IMR-90 (cell line): Measurements from ENCODE around the gene SRCAP. TPM values are rescaled to one million over a fixed set of nuclear protein-coding genes. Genes with fewer than 3 reads are reported as not detected.

ENCODE experiments used
- ATAC-seq: fragments of 200-7000 bp; cut with Tn5 transposase; 2 replicates; pipeline ENCODE4 v1.9.1; 2020; ENCODE audit warnings: low read depth, mild to moderate bottlenecking, moderate library complexity
- BruUV-seq: library from RNA; stranded (reverse); fragments of 400-500 nt; replicated peaks from 2 replicates; lab custom pipeline; 2021; lab: Mats Ljungman, UMichigan
- CTCF ChIA-PET: fragments of 300-600 bp; formaldehyde crosslinking; extraction: SDS; loops from one replicate; lab custom pipeline; 2021; ENCODE audit warnings: antibody characterized with exemption; lab: Yijun Ruan, JAX
- POLR2A ChIA-PET: fragments of 300-600 bp; sonication (Branson Sonifier 250); formaldehyde crosslinking; loops from one replicate; lab custom pipeline; 2022; ENCODE audit warnings: antibody characterized with exemption; ENCODE audit not compliant: unreplicated experiment; lab: Charles Lee
- DNase-seq: peaks from one replicate; pipeline ENCODE4 v3.0.0; 2013
- H2AFZ ChIP-seq: replicated peaks from 2 replicates; pipeline ENCODE3; 2013; ENCODE audit warnings: low read length, mild to moderate bottlenecking; ENCODE audit not compliant: poor library complexity
- H2AK5ac ChIP-seq: 2 replicates; pipeline ENCODE4 v1.6.1; 2013; ENCODE audit warnings: low read depth, low read length, inconsistent platforms
- H2AK9ac ChIP-seq: replicated peaks from 2 replicates; pipeline ENCODE3; 2013; ENCODE audit warnings: mild to moderate bottlenecking, low read depth, low read length, moderate library complexity; ENCODE audit not compliant: poor library complexity
- H2BK120ac ChIP-seq: 2 replicates; pipeline ENCODE4 v1.6.1; 2013; ENCODE audit warnings: low read depth, low read length, inconsistent platforms
- H2BK15ac ChIP-seq: 3 replicates; pipeline ENCODE4 v1.6.1; 2013; ENCODE audit warnings: low read depth, low read length, inconsistent platforms
- H2BK20ac ChIP-seq: 2 replicates; pipeline ENCODE4 v1.6.1; 2013; ENCODE audit warnings: low read depth, mild to moderate bottlenecking, inconsistent platforms, low read length, moderate library complexity
- H2BK5ac ChIP-seq: 2 replicates; pipeline ENCODE4 v1.6.1; 2013; ENCODE audit warnings: mild to moderate bottlenecking, low read depth, low read length, inconsistent platforms; ENCODE audit not compliant: poor library complexity, severe bottlenecking
- H3K14ac ChIP-seq: replicated peaks from 2 replicates; pipeline ENCODE4 v1.6.1; 2013; ENCODE audit warnings: low read depth, low read length, inconsistent platforms
- H3K18ac ChIP-seq: 2 replicates; pipeline ENCODE4 v1.6.1; 2013; ENCODE audit warnings: low read depth, low read length, control low read depth
- H3K23ac ChIP-seq: 2 replicates; pipeline ENCODE4 v1.6.1; 2013; ENCODE audit warnings: low read depth, low read length, inconsistent platforms
- H3K27ac ChIP-seq: 2 replicates; pipeline ENCODE4 v1.5.1; 2013; ENCODE audit warnings: mild to moderate bottlenecking, control low read depth, low read length; ENCODE audit not compliant: insufficient read depth
- H3K27me3 ChIP-seq: 2 replicates; pipeline ENCODE4 v1.6.1; 2013; ENCODE audit warnings: low read length; ENCODE audit not compliant: control insufficient read depth, insufficient read depth
- H3K36me3 ChIP-seq: 2 replicates; pipeline ENCODE4 v1.6.1; 2013; ENCODE audit warnings: low read length, mixed read lengths; ENCODE audit not compliant: control insufficient read depth, insufficient read depth
- H3K4ac ChIP-seq: 2 replicates; pipeline ENCODE4 v1.6.1; 2013; ENCODE audit warnings: low read depth, low read length, inconsistent platforms
- H3K4me1 ChIP-seq: 2 replicates; pipeline ENCODE4 v1.6.1; 2013; ENCODE audit warnings: low read length, mixed read lengths; ENCODE audit not compliant: control insufficient read depth, insufficient read depth
- H3K4me2 ChIP-seq: 2 replicates; pipeline ENCODE4 v1.6.1; 2013; ENCODE audit warnings: low read depth, mild to moderate bottlenecking, control low read depth, low read length, moderate library complexity
- H3K4me3 ChIP-seq: 2 replicates; pipeline ENCODE4 v1.5.1; 2013; ENCODE audit warnings: low read depth, mild to moderate bottlenecking, control low read depth, low read length, moderate library complexity; ENCODE audit not compliant: insufficient read depth
- H3K56ac ChIP-seq: 2 replicates; pipeline ENCODE4 v1.6.1; 2013; ENCODE audit warnings: low read length, inconsistent platforms; ENCODE audit not compliant: insufficient read depth; ENCODE audit errors: extremely low read depth
- H3K79me1 ChIP-seq, 2 experiments: 2 replicates each; pipeline ENCODE4 v1.6.1; 2013; ENCODE audit warnings: low read length in 2 of 2, inconsistent platforms in 1 of 2, low read depth in 1 of 2
- H3K9ac ChIP-seq: 2 replicates; pipeline ENCODE4 v1.6.1; 2013; ENCODE audit warnings: low read depth, low read length, control low read depth
- H3K9me1 ChIP-seq: 2 replicates; pipeline ENCODE4 v1.6.1; 2013; ENCODE audit warnings: low read length, inconsistent platforms; ENCODE audit not compliant: insufficient read depth
- H3K9me3 ChIP-seq: 2 replicates; pipeline ENCODE4 v1.6.1; 2013; ENCODE audit warnings: low read length; ENCODE audit not compliant: control insufficient read depth, insufficient read depth
- H4K20me1 ChIP-seq: 2 replicates; pipeline ENCODE4 v1.6.1; 2013; ENCODE audit warnings: low read length, inconsistent platforms; ENCODE audit not compliant: insufficient read depth
- H4K5ac ChIP-seq: 2 replicates; pipeline ENCODE4 v1.6.1; 2013; ENCODE audit warnings: mild to moderate bottlenecking, low read depth, low read length, control low read depth
- H4K8ac ChIP-seq, 2 experiments: 2 replicates each; pipeline ENCODE4 v1.6.1; 2013; ENCODE audit warnings: low read depth in 2 of 2, low read length in 2 of 2, control low read depth in 1 of 2, inconsistent platforms in 1 of 2
- H4K91ac ChIP-seq: 2 replicates; pipeline ENCODE4 v1.6.1; 2013; ENCODE audit warnings: low read depth, low read length, inconsistent platforms; ENCODE audit not compliant: insufficient read depth
- BHLHE40 ChIP-seq: fragments of 150-350 bp; IDR thresholded peaks from 2 replicates; pipeline ENCODE4 v1.6.1; 2016; ENCODE audit warnings: mild to moderate bottlenecking, low read depth, low read length
- CEBPB ChIP-seq: IDR thresholded peaks from 2 replicates; pipeline ENCODE4 v1.6.1; 2012; ENCODE audit warnings: low read depth, low read length, improper control_type of control experiment
- CHD1 ChIP-seq: IDR thresholded peaks from 2 replicates; pipeline ENCODE4 v1.6.1; 2012; ENCODE audit warnings: low read depth, low read length, improper control_type of control experiment
- FOS ChIP-seq: fragments of 150-350 bp; IDR thresholded peaks from 2 replicates; pipeline ENCODE4 v1.6.1; 2016; ENCODE audit warnings: low read depth, low read length
- MAFK ChIP-seq: IDR thresholded peaks from 2 replicates; pipeline ENCODE4 v1.6.1; 2012; ENCODE audit warnings: low read depth, low read length, improper control_type of control experiment
- MAZ ChIP-seq: IDR thresholded peaks from 2 replicates; pipeline ENCODE4 v1.6.1; 2012; ENCODE audit warnings: low read depth, mild to moderate bottlenecking, low read length, improper control_type of control experiment, moderate library complexity, borderline replicate concordance
- MXI1 ChIP-seq: IDR thresholded peaks from 2 replicates; pipeline ENCODE4 v1.6.1; 2012; ENCODE audit warnings: low read depth, mild to moderate bottlenecking, low read length, moderate library complexity, borderline replicate concordance
- NFE2L2 ChIP-seq: fragments of 150-350 bp; IDR thresholded peaks from 2 replicates; pipeline ENCODE4 v1.6.1; 2016; ENCODE audit warnings: low read depth, mild to moderate bottlenecking, low read length
- POLR2A ChIP-seq: IDR thresholded peaks from 2 replicates; pipeline ENCODE4 v1.6.1; 2012; ENCODE audit warnings: mild to moderate bottlenecking, low read depth, low read length
- RAD21 ChIP-seq: IDR thresholded peaks from 2 replicates; pipeline ENCODE4 v1.6.1; 2012; ENCODE audit warnings: low read length, improper control_type of control experiment
- RCOR1 ChIP-seq: IDR thresholded peaks from 2 replicates; pipeline ENCODE4 v1.6.1; 2012; ENCODE audit warnings: mild to moderate bottlenecking, low read length, improper control_type of control experiment; ENCODE audit not compliant: insufficient replicate concordance
- RFX5 ChIP-seq: IDR thresholded peaks from 2 replicates; pipeline ENCODE4 v1.8.0; 2012; ENCODE audit warnings: low read depth, mild to moderate bottlenecking, low read length, moderate library complexity
- SMC3 ChIP-seq: fragments of 150-350 bp; IDR thresholded peaks from 2 replicates; pipeline ENCODE4 v1.6.1; 2016; ENCODE audit warnings: low read depth, mild to moderate bottlenecking, antibody characterized with exemption, low read length, moderate library complexity
- USF2 ChIP-seq: fragments of 150-350 bp; IDR thresholded peaks from 2 replicates; pipeline ENCODE4 v1.6.1; 2017; ENCODE audit warnings: mild to moderate bottlenecking, antibody characterized with exemption, low read length, low read depth
- WGBS, 2 experiments: methylation state at CpG; one replicate each; pipeline versions ENCODE4 v1.1.5 to v1.1.7; 2013; ENCODE audit warnings: missing lambda C conversion rate in 2 of 2; ENCODE audit not compliant: insufficient read length in 1 of 2; ENCODE audit errors: extremely low coverage in 2 of 2; 5-methylcytosine and 5-hydroxymethylcytosine counted together
- dilution Hi-C: fragments of 300-500 bp; cut with HindIII; formaldehyde crosslinking; loops from one replicate; pipeline ENCODE4 v1.14.3; 2018; ENCODE audit warnings: low sequenced_read_pairs; ENCODE audit not compliant: unreplicated experiment
- in situ Hi-C: fragments of 300-500 bp; cut with MboI; formaldehyde crosslinking; loops from 3 replicates; pipeline ENCODE4 v1.14.3; 2019; ENCODE audit warnings: low sequenced_read_pairs, inconsistent platforms, mixed read lengths
- intact Hi-C: fragments of 100-400 bp; cut with micrococcal nuclease; formaldehyde crosslinking; loops from 2 replicates; pipeline ENCODE4 v1.10.0; 2022
- polyA plus RNA-seq, 3 experiments: library from polyadenylated mRNA; depleted of rRNA; stranded (reverse); fragments of >200 nt; gene quantifications; 2 replicates each; pipeline ENCODE4 v1.2.3, GENCODE V29; 2012; ENCODE audit warnings: low replicate concordance in 1 of 3
- total RNA-seq: library from RNA; depleted of rRNA; stranded (reverse); fragments of >200 nt; gene quantifications from 2 replicates; pipeline ENCODE4 v1.2.3, GENCODE V29; 2012
- TF ChIP-seq, protein P1 (sequence below): fragments of 150-350 bp; IDR thresholded peaks from 2 replicates; pipeline ENCODE4 v1.6.1; 2016; ENCODE audit warnings: low read depth, mild to moderate bottlenecking, low read length, moderate library complexity, borderline replicate concordance
- TF ChIP-seq, protein P2 (sequence below): conservative IDR thresholded peaks from 2 replicates; pipeline ENCODE4 v1.5.1; 2012; ENCODE audit warnings: mild to moderate bottlenecking, low read depth, low read length, improper control_type of control experiment

Gene SRCAP
- total and polyA plus RNA-seq, 2 of the 4 experiments (the other 2 are of a cell fraction): 4.5 to 8.2 TPM

DNA sequence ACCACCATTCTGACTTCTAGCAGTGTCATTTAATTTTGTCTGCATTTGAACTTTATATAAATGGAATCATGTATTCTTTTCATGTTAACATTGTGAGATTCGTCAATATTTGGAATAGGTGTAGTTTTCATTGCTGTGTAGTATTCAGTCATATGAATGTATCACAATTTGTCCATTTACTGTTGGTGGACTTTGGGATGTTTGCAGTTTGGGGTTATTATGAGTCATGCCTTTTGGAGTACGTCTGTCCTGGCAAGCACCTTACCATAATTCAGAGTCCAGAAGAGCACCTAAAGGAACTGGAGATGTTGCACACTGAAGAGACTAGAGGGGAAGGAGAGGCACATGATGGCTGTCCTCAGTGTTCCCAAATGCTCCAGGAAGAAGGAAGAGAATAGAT, 46.1 kb downstream of the SRCAP start:
- CTCF ChIA-PET: no interaction called here
- BruUV-seq: no TSS peak

More for the DNA sequence above, 46.1 kb downstream of the SRCAP start:
- H2AFZ ChIP-seq: no peak overlapping the region
- peaks cover 14% of the 10 kb centered on the region for H3K4me1 ChIP-seq
- no peak for ATAC-seq
- peaks cover 19 to 46% of the 10 kb centered on the region in 2 experiments for H3K79me1 ChIP-seq
- H4K8ac ChIP-seq: no peak overlapping the region
- no peak overlapping the region for H4K5ac ChIP-seq
- no peak overlapping the region for H3K4me3 ChIP-seq
- H3K18ac ChIP-seq: no peak overlapping the region
- H3K14ac ChIP-seq: no peak overlapping the region
- no peak for DNase-seq
- H3K56ac ChIP-seq: no peak overlapping the region
- dilution Hi-C loops: no loop called here
- H3K4me2 ChIP-seq: no peak overlapping the region
- H3K27ac ChIP-seq: no peak overlapping the region
- no peak overlapping the region for H3K4ac ChIP-seq
- H2BK5ac ChIP-seq: no peak overlapping the region
- TF ChIP-seq RCOR1 (no peak), NFE2L2 (no peak), RFX5 (no peak), RAD21 (no peak), MXI1 (no peak), POLR2A (no peak), USF2 (no peak), MAZ (no peak), FOS (no peak), CEBPB (no peak), BHLHE40 (no peak), CHD1 (no peak), MAFK (no peak), SMC3 (no peak)
- TF ChIP-seq, protein P1, sequence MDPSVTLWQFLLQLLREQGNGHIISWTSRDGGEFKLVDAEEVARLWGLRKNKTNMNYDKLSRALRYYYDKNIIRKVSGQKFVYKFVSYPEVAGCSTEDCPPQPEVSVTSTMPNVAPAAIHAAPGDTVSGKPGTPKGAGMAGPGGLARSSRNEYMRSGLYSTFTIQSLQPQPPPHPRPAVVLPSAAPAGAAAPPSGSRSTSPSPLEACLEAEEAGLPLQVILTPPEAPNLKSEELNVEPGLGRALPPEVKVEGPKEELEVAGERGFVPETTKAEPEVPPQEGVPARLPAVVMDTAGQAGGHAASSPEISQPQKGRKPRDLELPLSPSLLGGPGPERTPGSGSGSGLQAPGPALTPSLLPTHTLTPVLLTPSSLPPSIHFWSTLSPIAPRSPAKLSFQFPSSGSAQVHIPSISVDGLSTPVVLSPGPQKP: no peak
- TF ChIP-seq, protein P2, sequence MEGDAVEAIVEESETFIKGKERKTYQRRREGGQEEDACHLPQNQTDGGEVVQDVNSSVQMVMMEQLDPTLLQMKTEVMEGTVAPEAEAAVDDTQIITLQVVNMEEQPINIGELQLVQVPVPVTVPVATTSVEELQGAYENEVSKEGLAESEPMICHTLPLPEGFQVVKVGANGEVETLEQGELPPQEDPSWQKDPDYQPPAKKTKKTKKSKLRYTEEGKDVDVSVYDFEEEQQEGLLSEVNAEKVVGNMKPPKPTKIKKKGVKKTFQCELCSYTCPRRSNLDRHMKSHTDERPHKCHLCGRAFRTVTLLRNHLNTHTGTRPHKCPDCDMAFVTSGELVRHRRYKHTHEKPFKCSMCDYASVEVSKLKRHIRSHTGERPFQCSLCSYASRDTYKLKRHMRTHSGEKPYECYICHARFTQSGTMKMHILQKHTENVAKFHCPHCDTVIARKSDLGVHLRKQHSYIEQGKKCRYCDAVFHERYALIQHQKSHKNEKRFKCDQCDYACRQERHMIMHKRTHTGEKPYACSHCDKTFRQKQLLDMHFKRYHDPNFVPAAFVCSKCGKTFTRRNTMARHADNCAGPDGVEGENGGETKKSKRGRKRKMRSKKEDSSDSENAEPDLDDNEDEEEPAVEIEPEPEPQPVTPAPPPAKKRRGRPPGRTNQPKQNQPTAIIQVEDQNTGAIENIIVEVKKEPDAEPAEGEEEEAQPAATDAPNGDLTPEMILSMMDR: no peak
- intact Hi-C loops: no loop called here
- no peak overlapping the region for H3K9ac ChIP-seq
- no peak overlapping the region for H2AK9ac ChIP-seq
- no peak overlapping the region for H4K91ac ChIP-seq
- no peak overlapping the region for H2BK20ac ChIP-seq
- H3K9me3 ChIP-seq: no peaks in the 10 kb centered on the region
- no peaks in the 10 kb centered on the region for H3K27me3 ChIP-seq
- H3K36me3 ChIP-seq: peaks cover 14% of the 10 kb centered on the region
- POLR2A ChIA-PET: no interaction called here
- no CpG with 5 or more reads among the region's 2 CpGs for WGBS, 2 experiments
- H3K9me1 ChIP-seq: peaks cover 20% of the 10 kb centered on the region
- H2BK120ac ChIP-seq: no peak overlapping the region
- no peak overlapping the region for H3K23ac ChIP-seq
- no peak overlapping the region for H2AK5ac ChIP-seq
- peaks cover 4% of the 10 kb centered on the region; the same call in 1 of the 2 replicates for H4K20me1 ChIP-seq
- no peak overlapping the region for H2BK15ac ChIP-seq
- in situ Hi-C loops: no loop called here
